Panc1 (cell line): Measurements from ENCODE around the gene GDF10. TPM values are rescaled to one million over a fixed set of nuclear protein-coding genes. Genes with fewer than 3 reads are reported as not detected.

Experiments
- ATAC-seq: fragments of 200-7000 bp; cut with Tn5 transposase; 2 replicates; pipeline ENCODE4 v1.9.1; 2020; ENCODE audit warnings: mild to moderate bottlenecking, moderate library complexity
- BruUV-seq: library from RNA; stranded (reverse); fragments of 400-500 nt; replicated peaks from 2 replicates; lab custom pipeline; 2021; lab: Mats Ljungman, UMichigan
- CTCF ChIA-PET: fragments of 300-600 bp; sonication (Branson Sonifier 250); formaldehyde crosslinking; loops from one replicate; lab custom pipeline; 2022; ENCODE audit warnings: antibody characterized with exemption; lab: Charles Lee
- POLR2A ChIA-PET: fragments of 300-600 bp; sonication (Branson Sonifier 250); formaldehyde crosslinking; loops from one replicate; lab custom pipeline; 2022; ENCODE audit warnings: antibody characterized with exemption; lab: Charles Lee
- DNase-seq: peaks from one replicate; pipeline ENCODE4 v3.0.0-alpha.2; 2010; ENCODE audit warnings: low read depth, low spot score
- H3K27ac ChIP-seq: 2 replicates; pipeline ENCODE4 v1.5.1; 2011; ENCODE audit warnings: mild to moderate bottlenecking, low read length, inconsistent platforms
- H3K27me3 ChIP-seq: fragments of 200-500 bp; sonication (Bioruptor generic); 2 replicates; pipeline ENCODE4 v1.6.0; 2014; ENCODE audit warnings: low read length, inconsistent platforms; ENCODE audit not compliant: control insufficient read depth, insufficient read depth
- H3K36me3 ChIP-seq: fragments of 200-500 bp; sonication (Bioruptor generic); 2 replicates; pipeline ENCODE4 v1.5.1; 2014; ENCODE audit warnings: inconsistent platforms, mild to moderate bottlenecking, low read length, moderate library complexity; ENCODE audit not compliant: control insufficient read depth, insufficient read depth
- H3K4me1 ChIP-seq: 2 replicates; pipeline ENCODE4 v1.5.1; 2011; ENCODE audit warnings: inconsistent platforms, mild to moderate bottlenecking, low read length, moderate library complexity; ENCODE audit not compliant: control insufficient read depth, insufficient read depth
- H3K4me3 ChIP-seq, 2 experiments: 2 replicates each; pipeline ENCODE4 v1.5.1; 2011 to 2012; ENCODE audit warnings: low read depth in 2 of 2, low read length in 2 of 2, mild to moderate bottlenecking in 2 of 2, inconsistent platforms in 1 of 2, moderate library complexity in 1 of 2
- H3K9me3 ChIP-seq: fragments of 200-500 bp; sonication (Bioruptor generic); 2 replicates; pipeline ENCODE4 v1.5.1; 2014; ENCODE audit warnings: low read depth, mild to moderate bottlenecking, inconsistent platforms, low read length, moderate library complexity; ENCODE audit not compliant: control insufficient read depth, insufficient read depth
- POLR2AphosphoS5 ChIP-seq: IDR thresholded peaks from 2 replicates; pipeline ENCODE4 v1.6.1; 2012; ENCODE audit warnings: mild to moderate bottlenecking, low read depth, low read length, moderate library complexity
- SIN3A ChIP-seq: IDR thresholded peaks from 2 replicates; pipeline ENCODE4 v1.6.1; 2012; ENCODE audit warnings: low read depth, mild to moderate bottlenecking, low read length, moderate library complexity, borderline replicate concordance; ENCODE audit not compliant: insufficient read depth
- TCF7L2 ChIP-seq: IDR thresholded peaks from 2 replicates; pipeline ENCODE4 v1.6.1; 2011; ENCODE audit warnings: mild to moderate bottlenecking, low read depth, low read length, inconsistent platforms
- in situ Hi-C: cut with HindIII; loops from 2 replicates; pipeline ENCODE4 v1.10.0; 2016; ENCODE audit warnings: low sequenced_read_pairs, low pct_unique_long_range_greater_than_20kb
- intact Hi-C: fragments of 100-400 bp; cut with micrococcal nuclease; formaldehyde crosslinking; loops from one replicate; pipeline ENCODE4 v1.10.0; 2022; ENCODE audit not compliant: unreplicated experiment
- total RNA-seq: library from RNA; stranded (reverse); gene quantifications from one replicate; pipeline ENCODE4 v1.2.1, GENCODE V29; 2021; ENCODE audit not compliant: unreplicated experiment
- TF ChIP-seq, protein P1 (sequence below): fragments of 450-650 bp; IDR thresholded peaks from 2 replicates; pipeline ENCODE4 v1.5.1; 2017; ENCODE audit warnings: mild to moderate bottlenecking
- TF ChIP-seq, protein P2 (sequence below), 2 experiments: IDR thresholded peaks; 2 replicates each; pipeline ENCODE4 v1.6.1; 2011 to 2012; ENCODE audit warnings: low read depth in 2 of 2, control low read depth in 1 of 2, low read length in 1 of 2, mild to moderate bottlenecking in 1 of 2, moderate library complexity in 1 of 2; ENCODE audit not compliant: insufficient read depth in 1 of 2

The GDF10 gene
- total RNA-seq, 1 experiment from 2014 or later = 1.2 TPM

DNA sequence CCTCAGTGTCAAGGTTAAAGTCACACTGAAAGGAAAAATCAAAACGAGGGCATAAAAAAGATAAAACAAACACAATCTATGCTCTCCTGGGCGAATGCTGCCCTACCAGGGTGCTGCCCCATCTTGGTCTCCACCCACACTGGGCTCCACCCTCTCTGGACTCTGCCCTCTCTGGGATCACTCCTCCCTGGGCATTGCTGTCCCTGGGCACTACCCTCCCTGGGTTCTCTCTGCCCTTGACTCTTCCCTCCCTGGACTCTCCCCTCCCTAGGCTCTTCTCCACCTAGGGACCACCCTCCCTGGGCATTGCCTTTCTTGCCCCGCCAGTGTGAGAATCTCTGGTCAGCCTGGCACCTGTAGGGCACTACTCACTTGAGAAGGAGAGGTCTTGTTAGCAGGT lies 30.8 kb downstream of the GDF10 start:
- in situ Hi-C loops = no loop called here
- TF ChIP-seq, protein P1, sequence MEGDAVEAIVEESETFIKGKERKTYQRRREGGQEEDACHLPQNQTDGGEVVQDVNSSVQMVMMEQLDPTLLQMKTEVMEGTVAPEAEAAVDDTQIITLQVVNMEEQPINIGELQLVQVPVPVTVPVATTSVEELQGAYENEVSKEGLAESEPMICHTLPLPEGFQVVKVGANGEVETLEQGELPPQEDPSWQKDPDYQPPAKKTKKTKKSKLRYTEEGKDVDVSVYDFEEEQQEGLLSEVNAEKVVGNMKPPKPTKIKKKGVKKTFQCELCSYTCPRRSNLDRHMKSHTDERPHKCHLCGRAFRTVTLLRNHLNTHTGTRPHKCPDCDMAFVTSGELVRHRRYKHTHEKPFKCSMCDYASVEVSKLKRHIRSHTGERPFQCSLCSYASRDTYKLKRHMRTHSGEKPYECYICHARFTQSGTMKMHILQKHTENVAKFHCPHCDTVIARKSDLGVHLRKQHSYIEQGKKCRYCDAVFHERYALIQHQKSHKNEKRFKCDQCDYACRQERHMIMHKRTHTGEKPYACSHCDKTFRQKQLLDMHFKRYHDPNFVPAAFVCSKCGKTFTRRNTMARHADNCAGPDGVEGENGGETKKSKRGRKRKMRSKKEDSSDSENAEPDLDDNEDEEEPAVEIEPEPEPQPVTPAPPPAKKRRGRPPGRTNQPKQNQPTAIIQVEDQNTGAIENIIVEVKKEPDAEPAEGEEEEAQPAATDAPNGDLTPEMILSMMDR = no peak
- TF ChIP-seq TCF7L2 (no peak), POLR2AphosphoS5 (no peak), SIN3A (no peak)
- TF ChIP-seq, protein P2, sequence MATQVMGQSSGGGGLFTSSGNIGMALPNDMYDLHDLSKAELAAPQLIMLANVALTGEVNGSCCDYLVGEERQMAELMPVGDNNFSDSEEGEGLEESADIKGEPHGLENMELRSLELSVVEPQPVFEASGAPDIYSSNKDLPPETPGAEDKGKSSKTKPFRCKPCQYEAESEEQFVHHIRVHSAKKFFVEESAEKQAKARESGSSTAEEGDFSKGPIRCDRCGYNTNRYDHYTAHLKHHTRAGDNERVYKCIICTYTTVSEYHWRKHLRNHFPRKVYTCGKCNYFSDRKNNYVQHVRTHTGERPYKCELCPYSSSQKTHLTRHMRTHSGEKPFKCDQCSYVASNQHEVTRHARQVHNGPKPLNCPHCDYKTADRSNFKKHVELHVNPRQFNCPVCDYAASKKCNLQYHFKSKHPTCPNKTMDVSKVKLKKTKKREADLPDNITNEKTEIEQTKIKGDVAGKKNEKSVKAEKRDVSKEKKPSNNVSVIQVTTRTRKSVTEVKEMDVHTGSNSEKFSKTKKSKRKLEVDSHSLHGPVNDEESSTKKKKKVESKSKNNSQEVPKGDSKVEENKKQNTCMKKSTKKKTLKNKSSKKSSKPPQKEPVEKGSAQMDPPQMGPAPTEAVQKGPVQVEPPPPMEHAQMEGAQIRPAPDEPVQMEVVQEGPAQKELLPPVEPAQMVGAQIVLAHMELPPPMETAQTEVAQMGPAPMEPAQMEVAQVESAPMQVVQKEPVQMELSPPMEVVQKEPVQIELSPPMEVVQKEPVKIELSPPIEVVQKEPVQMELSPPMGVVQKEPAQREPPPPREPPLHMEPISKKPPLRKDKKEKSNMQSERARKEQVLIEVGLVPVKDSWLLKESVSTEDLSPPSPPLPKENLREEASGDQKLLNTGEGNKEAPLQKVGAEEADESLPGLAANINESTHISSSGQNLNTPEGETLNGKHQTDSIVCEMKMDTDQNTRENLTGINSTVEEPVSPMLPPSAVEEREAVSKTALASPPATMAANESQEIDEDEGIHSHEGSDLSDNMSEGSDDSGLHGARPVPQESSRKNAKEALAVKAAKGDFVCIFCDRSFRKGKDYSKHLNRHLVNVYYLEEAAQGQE (IDR thresholded peaks at IDR 0.05; ENCODE audit: insufficient read depth in 1 of 2, low read depth in 2 of 2, low read length in 1 of 2) = no peak
- Histone ChIP-seq H3K4me3 (no peak overlapping the region), H3K36me3 (no peaks in the 10 kb centered on the region), H3K9me3 (no peaks in the 10 kb centered on the region), H3K27ac (no peak overlapping the region), H3K27me3 (peaks cover 16% of the 10 kb centered on the region), H3K4me1 (no peaks in the 10 kb centered on the region)
- BruUV-seq = no TSS peak
- ATAC-seq = 0 out of 2 replicates have a peak, but pooled peaks have one; percentile 22
- no peak for DNase-seq
- intact Hi-C loops = no loop called here
- CTCF ChIA-PET = no interaction called here
- POLR2A ChIA-PET = no interaction called here

DNA sequence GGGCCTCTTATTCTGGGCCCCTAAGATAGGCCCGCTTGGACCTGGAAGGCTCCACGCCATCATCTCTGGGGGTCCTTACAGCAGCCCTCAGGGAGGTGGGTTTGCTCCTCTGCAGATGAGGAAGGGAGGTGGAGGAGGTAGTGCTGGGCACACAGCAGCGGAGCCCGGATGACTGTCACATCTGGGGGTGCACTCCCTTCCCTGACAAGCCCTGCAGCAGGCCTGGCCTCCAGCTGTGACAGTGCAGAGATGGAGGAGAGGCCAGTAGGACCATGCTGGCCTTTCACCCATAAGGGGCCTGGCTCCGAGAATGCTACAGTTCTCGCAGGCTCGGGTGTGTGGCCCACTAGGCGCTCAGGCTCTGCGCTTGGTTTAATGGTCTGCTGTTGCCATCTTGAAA lies 31.5 kb downstream of the GDF10 start:
- BruUV-seq = no TSS peak
- H3K9me3 ChIP-seq = no peaks in the 10 kb centered on the region
- intact Hi-C loops (no loop called here), in situ Hi-C loops (no loop called here)
- ATAC-seq (no peak), DNase-seq (no peak)
- TF ChIP-seq TCF7L2 (no peak), SIN3A (no peak), POLR2AphosphoS5 (no peak)
- TF ChIP-seq, protein P1 = no peak
- TF ChIP-seq, protein P2 (IDR thresholded peaks at IDR 0.05; ENCODE audit: insufficient read depth in 1 of 2, low read depth in 2 of 2, low read length in 1 of 2) = no peak
- ChIA-PET CTCF (no interaction called here), POLR2A (no interaction called here)
- no peaks in the 10 kb centered on the region for H3K4me1 ChIP-seq
- H3K27ac ChIP-seq = no peak overlapping the region
- peaks cover 16% of the 10 kb centered on the region for H3K27me3 ChIP-seq
- H3K36me3 ChIP-seq = no peaks in the 10 kb centered on the region
- H3K4me3 ChIP-seq = no peak overlapping the region
